ENCODE measurements around the gene TXNDC12. TPM values are rescaled to one million over a fixed set of nuclear protein-coding genes. Genes with fewer than 3 reads are reported as not detected.

TXNDC12 gene
- total RNA-seq, 4 donors from 2014 or later = 31.5 to 44.9 (median 36.1) TPM

GRCh38 chr1:52056163-52056936, 1.4 kb upstream of the TXNDC12 start, which contains the start of gene BTF3L4:
Gene BTF3L4, plus strand, starts transcription at chr1:52056295. Its CDS starts 3,553 bp downstream, at chr1:52059848.
- no peak for TF ChIP-seq CTCF (IDR thresholded peaks at IDR 0.05; ENCODE audit: low read depth)

GRCh38 chr1:52055866-52056162, 823 bp upstream of the TXNDC12 start:
- no peak for TF ChIP-seq CTCF (IDR thresholded peaks at IDR 0.05; ENCODE audit: low read depth)

GRCh38 chr1:52054496-52055065, 410 bp downstream of the TXNDC12 start:
- no peak for TF ChIP-seq CTCF (IDR thresholded peaks at IDR 0.05; ENCODE audit: low read depth)

GRCh38 chr1:52053862-52054261, 1.1 kb downstream of the TXNDC12 start:
- no peak for TF ChIP-seq CTCF (IDR thresholded peaks at IDR 0.05; ENCODE audit: low read depth)

GRCh38 chr1:52045236-52045635, 9.8 kb downstream of the TXNDC12 start:
- TF ChIP-seq CTCF (IDR thresholded peaks at IDR 0.05; ENCODE audit: low read depth) = no peak

GRCh38 chr1:52041551-52042185, 13.3 kb downstream of the TXNDC12 start:
- no peak for TF ChIP-seq CTCF (IDR thresholded peaks at IDR 0.05; ENCODE audit: low read depth)

- TF ChIP-seq CTCF (IDR thresholded peaks at IDR 0.05; ENCODE audit: low read depth) = no peak
Measured at GRCh38 chr1:52037909-52038308, 17.1 kb downstream of the TXNDC12 start.
